Stimulated activated CD4-positive, alpha-beta T cell treated with anti-CD3 and anti-CD28 coated beads, Interleukin-15, amount 100 ng/mL, for 48 hours (primary cell): ENCODE data around the gene SYTL3.
"Not testable (repeated sequence)": the region's sequence is repeated elsewhere in the genome, so short reads cannot be mapped to it uniquely, and the experiment has no call there.

Experiments used
- DNase-seq, 2 donors: peaks; one replicate each; pipeline ENCODE4 v3.0.0-alpha.2; 2020; ENCODE audit warnings: low read depth in 2 of 2

SYTL3 gene

GRCh38 chr6:158649289-158650143 is at the start of gene SYTL3:
Gene SYTL3, plus strand, starts transcription at chr6:158650054. Its CDS starts 13,215 bp downstream, at chr6:158663269.
- DNase-seq = peak; percentile 70 to 89

- DNase-seq = no peak
Measured at GRCh38 chr6:158603261-158604047, 46.4 kb upstream of the SYTL3 start.

GRCh38 chr6:158604048-158604406 is 45.8 kb upstream of the SYTL3 start:
- no peak for DNase-seq

- peak in 1 of 2 donors; percentile 45 for DNase-seq
Measured at GRCh38 chr6:158605266-158605878, 44.5 kb upstream of the SYTL3 start.

GRCh38 chr6:158606011-158606410 is 43.8 kb upstream of the SYTL3 start:
- not testable (repeated sequence) for DNase-seq

- no peak for DNase-seq
Measured at GRCh38 chr6:158606935-158607334, 42.9 kb upstream of the SYTL3 start.

- DNase-seq = no peak
Measured at GRCh38 chr6:158607411-158608170, 42.3 kb upstream of the SYTL3 start.

GRCh38 chr6:158608221-158608620 is 41.6 kb upstream of the SYTL3 start:
- DNase-seq = no peak

GRCh38 chr6:158609455-158610155 is 40.2 kb upstream of the SYTL3 start:
- DNase-seq = no peak

GRCh38 chr6:158610319-158610968 is 39.4 kb upstream of the SYTL3 start:
- DNase-seq = no peak

GRCh38 chr6:158611039-158611438 is 38.8 kb upstream of the SYTL3 start:
- DNase-seq = no peak

GRCh38 chr6:158611541-158612370 is 38.1 kb upstream of the SYTL3 start:
- DNase-seq = no peak

GRCh38 chr6:158614606-158615005 is 35.2 kb upstream of the SYTL3 start:
- DNase-seq = not testable (repeated sequence)

GRCh38 chr6:158618289-158618688 is 31.6 kb upstream of the SYTL3 start:
- not testable (repeated sequence) for DNase-seq

GRCh38 chr6:158619922-158620801 is 29.7 kb upstream of the SYTL3 start:
- no peak for DNase-seq

GRCh38 chr6:158620963-158621693 is 28.7 kb upstream of the SYTL3 start:
- no peak for DNase-seq

GRCh38 chr6:158621694-158622544 is 27.9 kb upstream of the SYTL3 start:
- DNase-seq = no peak
